Astrocyte (in vitro differentiated cells and primary cell): ENCODE results near the gene SH3GLB2.

Experiments used
- CTCF ChIP-seq: IDR thresholded peaks from 2 replicates; pipeline ENCODE4 v1.5.1; 2011; ENCODE audit warnings: low read depth, mild to moderate bottlenecking, inconsistent platforms, low read length, moderate library complexity; ENCODE audit not compliant: insufficient read depth
- EZH2 ChIP-seq: IDR thresholded peaks from 2 replicates; pipeline ENCODE4 v1.6.1; 2012; ENCODE audit warnings: mild to moderate bottlenecking, low read length, inconsistent platforms; ENCODE audit not compliant: insufficient read depth

GRCh38 chr9:129076640-129077037, 48.5 kb upstream of the SH3GLB2 start:
- TF ChIP-seq CTCF (no peak), EZH2 (no peak)
